K562 (cell line): ENCODE results near the gene NDUFA13. TPM values are rescaled to one million over a fixed set of nuclear protein-coding genes. Genes with fewer than 3 reads are reported as not detected.

Source experiments
- ARID1B ChIP-seq: fragments of 450-650 bp; IDR thresholded peaks from 2 replicates; pipeline ENCODE4 v1.6.1; 2016; ENCODE audit warnings: antibody characterized with exemption, mild to moderate bottlenecking, inconsistent platforms
- BRD4 ChIP-seq: fragments of 200-600 bp; sonication (generic); IDR thresholded peaks from 2 replicates; pipeline ENCODE4 v1.6.1; 2017; ENCODE audit warnings: inconsistent platforms
- CEBPB ChIP-seq: fragments of 450-650 bp; IDR thresholded peaks from 2 replicates; pipeline ENCODE4 v1.6.1; 2016; ENCODE audit warnings: missing genetic modification characterization, missing compliant biosample characterization
- ETV5 ChIP-seq: sonication (generic); formaldehyde crosslinking; IDR thresholded peaks from 2 replicates; pipeline ENCODE4 v1.4.0; 2020; ENCODE audit warnings: low read depth, mild to moderate bottlenecking, missing genetic modification reagents
- GABPB2 ChIP-seq: fragments of 250-450 bp; sonication (Bioruptor Pico); conservative IDR thresholded peaks from 2 replicates; pipeline ENCODE4 v1.5.1; 2021; ENCODE audit warnings: mild to moderate bottlenecking
- ID3 ChIP-seq, 2 experiments: fragments of 250-450 bp in 1 of 2; fragments of 450-650 bp in 1 of 2; sonication (Bioruptor Pico) in 1 of 2; IDR thresholded peaks; 2 replicates each; pipeline versions ENCODE4 v1.6.1 to v1.8.0; 2016 to 2021; ENCODE audit warnings: mild to moderate bottlenecking in 2 of 2, moderate library complexity in 2 of 2, missing compliant biosample characterization in 1 of 2, missing genetic modification characterization in 1 of 2
- IFI16 ChIP-seq: fragments of 250-450 bp; sonication (Bioruptor Pico); IDR thresholded peaks from 2 replicates; pipeline ENCODE4 v2.1.2; 2022; ENCODE audit warnings: mild to moderate bottlenecking, inconsistent platforms
- IRF9 ChIP-seq: fragments of 450-650 bp; IDR thresholded peaks from 2 replicates; pipeline ENCODE4 v1.6.1; 2016; ENCODE audit warnings: missing biosample characterization, missing genetic modification characterization
- JUND ChIP-seq, 2 experiments: IDR thresholded peaks; 2 replicates in 1 of 2; 3 replicates in 1 of 2; pipeline ENCODE4 v1.6.1; 2011; ENCODE audit warnings: borderline replicate concordance in 2 of 2, low read depth in 2 of 2, low read length in 2 of 2, improper control_type of control experiment in 1 of 2, missing biosample characterization in 1 of 2, missing genetic modification characterization in 1 of 2, missing genetic modification reagents in 1 of 2
- MECOM ChIP-seq: fragments of 250-450 bp; sonication (Bioruptor Pico); IDR thresholded peaks from 2 replicates; pipeline ENCODE4 v1.8.0; 2022; ENCODE audit warnings: inconsistent platforms
- NR2C1 ChIP-seq, 2 experiments: fragments of 450-650 bp; IDR thresholded peaks; 2 replicates each; pipeline ENCODE4 v1.6.1; 2017; ENCODE audit warnings: mild to moderate bottlenecking in 2 of 2, antibody characterized with exemption in 1 of 2, inconsistent platforms in 1 of 2, missing compliant biosample characterization in 1 of 2, missing genetic modification characterization in 1 of 2
- NR3C1 ChIP-seq: sonication (generic); formaldehyde crosslinking; IDR thresholded peaks from 2 replicates; pipeline ENCODE4 v1.8.1; 2022; ENCODE audit warnings: missing genetic modification reagents
- RBFOX2 ChIP-seq: fragments of 200-400 bp; formaldehyde crosslinking; IDR thresholded peaks from 2 replicates; pipeline ENCODE4 v1.6.1; 2017; ENCODE audit warnings: low read depth, mild to moderate bottlenecking, low read length, moderate library complexity
- SOX6 ChIP-seq: fragments of 450-650 bp; IDR thresholded peaks from 2 replicates; pipeline ENCODE4 v1.6.1; 2014; ENCODE audit warnings: mild to moderate bottlenecking
- SREBF2 ChIP-seq: sonication (generic); formaldehyde crosslinking; IDR thresholded peaks from 2 replicates; pipeline ENCODE4 v1.4.0; 2020; ENCODE audit warnings: mild to moderate bottlenecking, missing genetic modification reagents
- TAL1 ChIP-seq: fragments of 450-650 bp; IDR thresholded peaks from 2 replicates; pipeline ENCODE4 v1.6.1; 2016; ENCODE audit warnings: mild to moderate bottlenecking
- TCFL5 ChIP-seq: fragments of 250-450 bp; sonication (Bioruptor Pico); conservative IDR thresholded peaks from 2 replicates; pipeline ENCODE4 v1.6.1; 2021; ENCODE audit warnings: mild to moderate bottlenecking, moderate library complexity, matching md5 sums
- TRIM25 ChIP-seq: fragments of 450-650 bp; IDR thresholded peaks from 2 replicates; pipeline ENCODE4 v1.7.0; 2016; ENCODE audit warnings: borderline replicate concordance
- ZBTB17 ChIP-seq: fragments of 450-650 bp; formaldehyde crosslinking; IDR thresholded peaks from 2 replicates; pipeline ENCODE4 v1.4.0; 2020; ENCODE audit warnings: mild to moderate bottlenecking
- ZNF184 ChIP-seq: sonication (generic); formaldehyde crosslinking; IDR thresholded peaks from 2 replicates; pipeline ENCODE4 v1.5.0; 2020; ENCODE audit warnings: missing genetic modification reagents
- ZNF584 ChIP-seq: fragments of 200-800 bp; sonication (Bioruptor generic); IDR thresholded peaks from 2 replicates; pipeline ENCODE4 v1.6.1; 2016; ENCODE audit warnings: low read depth, mild to moderate bottlenecking, missing genetic modification characterization, missing compliant biosample characterization
- ZNF644 ChIP-seq: fragments of 200-800 bp; sonication (Bioruptor generic); IDR thresholded peaks from 2 replicates; pipeline ENCODE4 v1.6.1; 2016; ENCODE audit warnings: low read depth, missing genetic modification characterization, missing compliant biosample characterization
- ZNF75A ChIP-seq: fragments of 450-650 bp; formaldehyde crosslinking; IDR thresholded peaks from 2 replicates; pipeline ENCODE4 v1.4.0; 2020; ENCODE audit warnings: mild to moderate bottlenecking
- polyA plus RNA-seq, 8 experiments: library from polyadenylated mRNA; depleted of rRNA in 4 of 8; stranded (reverse) in 5 of 8; unstranded in 3 of 8; fragments of >200 nt; fragmentation: Nextera tagmentation in 2 of 8; fragmentation: Illumina TruSeq in 1 of 8; extraction: Ambion mirVana in 2 of 8; extraction: Trizol in 1 of 8; gene quantifications; 2 replicates each; pipeline versions ENCODE4 v1.2.1 to v1.2.3, GENCODE V29; 2011 to 2014; ENCODE audit warnings: inconsistent platforms in 1 of 8, missing spikeins in 1 of 8
- total RNA-seq, 7 experiments: library from RNA; depleted of rRNA in 6 of 7; stranded (reverse); fragments of >200 nt in 6 of 7; fragmentation: Illumina TruSeq in 2 of 7; extraction: Trizol in 2 of 7; gene quantifications; 2 replicates each; pipeline versions ENCODE4 v1.2.1 to v1.2.3, GENCODE V29; 2011 to 2021; ENCODE audit warnings: low replicate concordance in 1 of 7
- TF ChIP-seq, protein P1 (sequence below): fragments of 250-450 bp; sonication (Bioruptor Pico); IDR thresholded peaks from 2 replicates; pipeline ENCODE4 v1.5.0; 2020; ENCODE audit warnings: mild to moderate bottlenecking

Gene NDUFA13
- total and polyA plus RNA-seq, 9 of the 15 experiments (the other 6 are each of a cell fraction or from before 2014, with no cell fraction given): 146 to 596 (median 429) TPM

DNA sequence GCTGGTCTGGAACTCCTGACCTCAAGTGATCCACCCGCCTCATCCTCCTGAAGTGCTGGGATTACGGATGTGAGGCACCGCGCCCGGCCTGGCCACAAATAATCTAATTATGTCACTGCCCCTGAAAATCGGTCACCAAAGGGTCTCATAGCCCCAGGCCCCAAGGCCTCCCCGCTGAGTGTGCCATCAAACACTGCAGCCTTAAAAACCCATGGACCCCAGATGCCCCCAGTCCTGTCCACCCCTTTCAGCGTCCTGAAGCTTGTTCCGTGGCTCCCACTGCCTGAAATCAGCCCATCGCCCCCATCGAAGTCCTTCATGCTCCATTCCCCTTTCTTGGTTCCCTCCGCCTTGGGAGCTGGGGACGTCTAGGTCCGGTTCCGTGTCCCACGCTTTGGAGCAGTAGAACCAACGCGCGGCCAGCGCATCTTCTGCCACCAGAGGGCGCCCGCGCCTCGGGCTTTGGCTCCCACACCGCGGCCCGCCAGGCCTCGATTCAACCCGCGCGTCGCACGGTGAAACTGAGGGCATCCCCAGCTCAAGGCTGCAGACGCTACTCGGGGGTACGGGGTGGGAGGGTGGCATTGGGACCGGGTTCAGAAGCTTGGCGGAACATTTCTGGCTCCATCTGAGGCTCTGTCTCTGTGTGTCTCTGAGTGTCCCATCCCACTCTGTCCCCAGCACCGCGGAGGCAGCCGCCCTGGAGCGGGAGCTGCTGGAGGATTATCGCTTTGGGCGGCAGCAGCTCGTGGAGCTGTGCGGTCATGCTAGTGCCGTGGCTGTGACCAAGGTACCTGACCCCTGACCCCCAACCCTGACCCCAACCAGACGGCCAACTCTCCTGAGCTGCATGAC is 16.2 kb downstream of the NDUFA13 start (continued):
- TF ChIP-seq NR2C1 (IDR thresholded peaks at IDR 0.05) (peak; percentile 61), NR2C1 (tag; IDR thresholded peaks at IDR 0.05) (peak; percentile 72), TCFL5 (CRISPR knock-in tag) (no peak), IFI16 (CRISPR knock-in tag) (no peak), GABPB2 (CRISPR knock-in tag) (no peak), ZBTB17 (CRISPR knock-in tag) (no peak), ZNF75A (CRISPR knock-in tag) (no peak), ARID1B (no peak), ZNF184 (no peak), ZNF644 (tag) (no peak), RBFOX2 (no peak), TAL1 (no peak), SREBF2 (CRISPR knock-in tag) (no peak), CEBPB (tag) (no peak), SOX6 (no peak), ID3 (CRISPR knock-in tag; IDR thresholded peaks at IDR 0.05) (no peak), ID3 (tag; IDR thresholded peaks at IDR 0.05) (no peak), MECOM (no peak), IRF9 (tag) (no peak), TRIM25 (no peak), JUND (IDR thresholded peaks at IDR 0.05; ENCODE audit: borderline replicate concordance, low read depth, low read length) (peak; percentile 35; the same call in 1 of the 2 replicates), JUND (tag; IDR thresholded peaks at IDR 0.05; ENCODE audit: borderline replicate concordance, low read depth, low read length) (no peak), ETV5 (CRISPR knock-in tag) (no peak), BRD4 (no peak), NR3C1 (no peak), ZNF584 (no peak)
- TF ChIP-seq, protein P1, sequence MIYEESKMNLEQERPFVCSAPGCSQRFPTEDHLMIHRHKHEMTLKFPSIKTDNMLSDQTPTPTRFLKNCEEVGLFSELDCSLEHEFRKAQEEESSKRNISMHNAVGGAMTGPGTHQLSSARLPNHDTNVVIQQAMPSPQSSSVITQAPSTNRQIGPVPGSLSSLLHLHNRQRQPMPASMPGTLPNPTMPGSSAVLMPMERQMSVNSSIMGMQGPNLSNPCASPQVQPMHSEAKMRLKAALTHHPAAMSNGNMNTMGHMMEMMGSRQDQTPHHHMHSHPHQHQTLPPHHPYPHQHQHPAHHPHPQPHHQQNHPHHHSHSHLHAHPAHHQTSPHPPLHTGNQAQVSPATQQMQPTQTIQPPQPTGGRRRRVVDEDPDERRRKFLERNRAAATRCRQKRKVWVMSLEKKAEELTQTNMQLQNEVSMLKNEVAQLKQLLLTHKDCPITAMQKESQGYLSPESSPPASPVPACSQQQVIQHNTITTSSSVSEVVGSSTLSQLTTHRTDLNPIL: no peak
